GM21528 (cell line): ENCODE measurements around the gene GPR50.

ENCODE experiments used
- ATAC-seq: cut with Tn5 transposase; IDR thresholded peaks from one replicate; pipeline ENCODE4 v1.9.1; 2021; ENCODE audit warnings: mild to moderate bottlenecking, moderate library complexity; ENCODE audit not compliant: unreplicated experiment, low FRiP score

The GPR50 gene

DNA sequence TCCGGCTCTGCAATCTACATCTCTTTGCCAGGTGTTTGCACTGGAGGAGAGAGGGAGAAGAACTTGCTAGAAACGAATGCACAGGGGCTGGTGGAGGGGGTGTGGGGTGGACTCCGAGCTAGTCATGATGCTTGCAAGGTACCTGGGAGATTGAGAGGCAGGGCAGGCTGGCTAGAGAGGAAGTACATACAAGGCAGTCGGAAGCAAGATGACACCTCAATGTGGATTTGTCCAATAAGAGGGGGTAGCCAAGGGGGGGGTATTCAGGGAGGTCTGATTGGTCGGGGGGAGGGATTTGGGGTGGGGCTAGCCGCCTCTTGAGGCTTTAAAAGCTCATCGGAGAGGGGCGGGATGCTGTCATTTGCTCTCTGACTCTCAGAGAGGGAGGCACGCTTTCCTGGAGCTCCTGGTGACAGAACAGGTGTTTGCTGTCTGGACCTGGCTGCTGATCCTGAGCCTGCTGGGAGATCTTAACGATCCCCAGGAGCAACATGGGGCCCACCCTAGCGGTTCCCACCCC, at the start of gene GPR50:
Gene GPR50, plus strand, starts transcription at position 354 of the 520 bp plus-strand sequence. Its CDS starts 138 bp downstream, at position 492.
- ATAC-seq: no peak

DNA sequence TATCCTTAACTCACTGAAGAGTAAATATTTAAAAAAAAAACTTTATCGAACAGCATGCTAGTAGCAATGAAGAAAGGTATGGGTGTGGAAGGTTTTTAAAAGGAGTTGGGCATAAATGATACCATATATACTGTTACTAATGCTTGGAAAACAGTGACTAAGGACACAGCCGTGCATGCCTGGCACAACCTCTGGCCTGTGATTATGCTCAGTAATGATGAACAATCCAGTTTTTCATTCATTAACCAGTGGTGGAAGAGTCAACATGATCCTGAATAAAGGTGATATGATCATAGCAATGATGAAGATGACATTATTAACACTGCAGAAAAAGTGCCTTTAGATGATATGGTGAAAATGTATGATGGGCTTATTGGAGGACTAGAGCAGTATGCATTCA, 43.9 kb upstream of the GPR50 start:
- no peak for ATAC-seq

DNA sequence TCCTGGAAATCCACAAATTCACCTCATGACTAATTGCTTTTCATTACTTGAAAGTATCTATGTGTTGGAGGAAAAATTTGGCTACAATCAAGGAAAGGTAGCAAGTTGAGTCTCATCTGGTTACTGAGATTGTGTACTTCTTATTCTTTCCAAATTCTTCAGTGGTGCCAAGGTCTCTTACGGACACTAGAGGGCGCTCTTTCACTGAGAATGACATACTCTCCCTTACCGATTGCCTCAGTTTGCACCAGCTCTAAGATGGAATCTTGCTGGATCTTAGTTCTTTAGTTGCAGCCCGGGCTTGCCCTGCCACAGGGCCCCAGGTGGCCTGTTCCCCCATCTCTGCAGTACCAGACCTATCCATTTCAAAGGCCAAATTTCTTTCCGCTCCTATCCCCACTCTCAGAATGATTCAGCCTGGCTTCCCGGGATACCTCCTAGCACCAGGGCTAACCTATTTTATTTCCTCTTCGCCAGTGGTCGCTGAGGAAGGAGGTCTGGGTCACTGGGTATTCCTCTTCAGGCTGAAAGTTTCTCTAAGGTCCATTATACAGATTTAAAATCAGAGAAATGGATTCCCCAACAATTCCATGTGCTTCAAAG, 24.6 kb upstream of the GPR50 start:
- ATAC-seq: no peak

GRCh38 chrX:151153086-151153485, 23.3 kb upstream of the GPR50 start:
- ATAC-seq: no peak

GRCh38 chrX:151153667-151154066, 22.7 kb upstream of the GPR50 start:
- ATAC-seq: no peak

DNA sequence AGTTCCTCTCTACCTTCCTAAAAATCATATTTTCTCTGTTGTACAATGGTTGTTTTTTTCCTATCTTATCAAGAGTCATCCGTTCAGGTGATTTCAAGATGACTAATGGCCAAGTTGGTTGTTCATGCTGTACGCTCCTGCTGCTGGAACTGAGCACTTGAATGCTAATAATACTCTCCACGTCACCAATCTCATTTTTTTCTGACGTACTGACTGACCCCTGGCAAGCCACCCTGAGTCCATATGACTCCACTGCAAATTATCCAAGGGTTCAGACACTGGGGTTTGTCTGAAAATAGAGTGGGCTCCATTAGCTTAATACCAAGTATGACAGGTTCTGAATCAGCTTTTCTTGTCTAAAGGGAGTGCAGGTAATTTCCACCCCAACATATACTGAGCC, 21.1 kb upstream of the GPR50 start:
- no peak for ATAC-seq

DNA sequence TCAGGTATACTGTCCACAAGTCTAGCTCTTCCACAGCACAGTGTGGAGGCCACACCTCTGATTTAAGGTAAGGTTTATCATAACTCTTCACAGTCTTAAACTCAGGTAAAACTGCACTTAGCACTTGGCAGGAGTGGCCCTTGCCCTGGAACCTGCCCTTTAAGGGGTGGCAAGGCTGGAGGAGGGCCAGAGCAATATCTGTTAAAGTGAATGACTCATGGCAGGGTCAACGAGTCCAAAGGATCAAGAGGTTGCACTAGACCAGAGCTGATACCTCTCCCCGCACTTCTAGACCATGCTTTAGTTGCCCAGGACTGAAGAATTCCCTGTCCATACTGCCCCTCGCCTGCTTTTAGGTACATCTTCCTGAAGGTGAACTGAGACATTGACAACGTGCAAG, 14.7 kb upstream of the GPR50 start:
- ATAC-seq: no peak

DNA sequence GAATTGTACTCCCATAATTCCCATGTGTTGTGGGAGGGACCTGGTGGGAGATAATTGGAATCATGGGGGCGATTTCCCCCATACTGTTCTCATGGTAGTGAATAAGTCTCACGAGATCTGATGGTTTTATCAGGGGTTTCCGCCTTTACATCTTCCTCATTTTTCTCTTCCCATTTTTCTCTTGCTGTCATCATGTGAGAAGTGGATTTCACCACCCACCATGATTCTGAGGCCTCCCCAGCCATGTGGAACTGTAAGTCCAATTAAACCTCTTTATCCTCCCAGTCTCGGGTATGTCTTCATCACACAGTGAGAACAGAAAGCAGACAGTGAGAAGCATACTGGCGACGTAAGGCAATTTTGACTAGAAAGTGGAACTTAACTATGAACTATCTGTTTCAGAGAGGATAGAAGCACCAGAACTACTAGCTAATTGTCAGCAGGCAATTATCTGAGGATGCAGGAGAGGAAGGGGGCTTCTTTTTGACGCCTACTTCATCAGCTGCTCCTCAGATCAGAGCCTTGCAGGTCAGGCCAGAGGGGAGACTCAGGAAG, 8.5 kb upstream of the GPR50 start:
- no peak for ATAC-seq

- no peak for ATAC-seq
Measured at GRCh38 chrX:151169783-151170182, 6.6 kb upstream of the GPR50 start.

- ATAC-seq: no peak
Measured at GRCh38 chrX:151174581-151175282, 1.7 kb upstream of the GPR50 start.

GRCh38 chrX:151175283-151176062, 911 bp upstream of the GPR50 start:
- ATAC-seq: no peak

DNA sequence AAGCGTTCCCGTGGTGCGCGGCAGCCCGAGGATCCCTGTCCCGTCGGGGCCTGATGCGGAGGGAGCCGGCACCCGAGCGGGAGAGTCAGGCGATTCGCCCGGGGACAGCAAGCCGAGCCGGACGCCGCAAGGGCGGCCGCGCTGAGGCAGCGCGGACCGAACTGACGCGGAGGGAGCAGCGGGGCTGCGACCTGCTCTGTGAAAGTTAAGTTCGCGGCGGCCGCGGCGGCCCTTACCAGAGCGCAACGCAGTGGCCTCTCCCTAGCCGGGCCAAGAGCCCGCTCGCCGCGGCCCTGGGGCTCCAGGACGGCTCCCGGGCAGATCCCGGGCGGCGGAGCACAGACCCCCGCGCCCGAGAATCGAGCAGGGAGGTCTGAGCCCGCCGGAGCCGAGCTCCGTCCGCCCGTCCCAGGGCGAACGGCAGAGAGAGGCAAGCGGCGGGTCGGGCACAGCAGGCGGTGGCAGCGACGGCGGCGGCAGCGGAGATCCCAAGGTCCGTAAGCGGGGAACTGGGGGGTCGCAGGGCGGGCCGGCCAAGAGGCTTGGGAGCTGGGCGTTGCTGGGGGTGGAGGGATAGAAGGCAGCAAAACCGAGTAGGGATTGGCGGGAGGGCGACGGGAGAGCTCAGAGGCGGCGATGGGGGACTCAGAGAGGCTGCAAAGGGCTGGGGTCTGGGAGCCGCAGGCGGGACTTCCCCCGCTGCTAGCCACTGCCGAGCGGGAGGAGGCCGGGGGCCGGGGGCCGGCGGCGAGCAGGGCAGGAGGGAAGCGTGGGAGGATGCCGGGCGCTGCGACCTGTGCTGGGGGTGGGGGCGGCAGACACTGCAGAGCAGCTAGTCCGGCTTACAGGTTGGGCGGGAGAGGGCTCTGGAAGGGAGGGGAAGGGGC, 1.0 kb downstream of the GPR50 start:
- ATAC-seq: no peak

DNA sequence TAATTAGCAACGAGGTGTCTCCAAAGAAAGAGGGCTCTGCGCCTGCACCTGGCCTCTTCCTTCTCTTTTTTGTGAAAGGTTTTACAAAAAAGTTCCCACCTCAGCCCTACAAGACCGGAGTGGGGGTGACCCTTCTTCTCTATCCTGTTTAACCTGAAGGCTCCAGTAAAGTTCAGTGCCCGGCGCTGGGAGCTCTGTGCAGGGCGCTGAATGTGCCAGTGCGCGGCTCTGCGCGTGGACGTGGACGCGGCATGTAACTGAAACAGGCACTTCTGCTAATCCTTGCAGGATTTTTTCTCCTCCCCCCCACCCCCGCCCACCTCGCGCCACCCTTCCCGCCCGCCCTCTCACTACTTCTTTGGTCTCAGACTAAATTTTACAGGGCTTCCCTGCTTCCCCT, 2.4 kb downstream of the GPR50 start:
- ATAC-seq: no peak

DNA sequence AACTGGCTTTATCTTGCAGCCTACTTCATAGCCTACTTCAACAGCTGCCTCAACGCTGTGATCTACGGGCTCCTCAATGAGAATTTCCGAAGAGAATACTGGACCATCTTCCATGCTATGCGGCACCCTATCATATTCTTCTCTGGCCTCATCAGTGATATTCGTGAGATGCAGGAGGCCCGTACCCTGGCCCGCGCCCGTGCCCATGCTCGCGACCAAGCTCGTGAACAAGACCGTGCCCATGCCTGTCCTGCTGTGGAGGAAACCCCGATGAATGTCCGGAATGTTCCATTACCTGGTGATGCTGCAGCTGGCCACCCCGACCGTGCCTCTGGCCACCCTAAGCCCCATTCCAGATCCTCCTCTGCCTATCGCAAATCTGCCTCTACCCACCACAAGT, 4.0 kb downstream of the GPR50 start:
- no peak for ATAC-seq

DNA sequence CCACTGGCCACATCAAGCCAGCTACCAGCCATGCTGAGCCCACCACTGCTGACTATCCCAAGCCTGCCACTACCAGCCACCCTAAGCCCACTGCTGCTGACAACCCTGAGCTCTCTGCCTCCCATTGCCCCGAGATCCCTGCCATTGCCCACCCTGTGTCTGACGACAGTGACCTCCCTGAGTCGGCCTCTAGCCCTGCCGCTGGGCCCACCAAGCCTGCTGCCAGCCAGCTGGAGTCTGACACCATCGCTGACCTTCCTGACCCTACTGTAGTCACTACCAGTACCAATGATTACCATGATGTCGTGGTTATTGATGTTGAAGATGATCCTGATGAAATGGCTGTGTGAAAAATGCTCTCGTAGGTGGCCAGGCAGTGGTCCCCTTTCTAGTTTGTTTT, 4.7 kb downstream of the GPR50 start:
- ATAC-seq: no peak

- ATAC-seq: no peak
Measured at GRCh38 chrX:151183233-151183753, 6.9 kb downstream of the GPR50 start.

DNA sequence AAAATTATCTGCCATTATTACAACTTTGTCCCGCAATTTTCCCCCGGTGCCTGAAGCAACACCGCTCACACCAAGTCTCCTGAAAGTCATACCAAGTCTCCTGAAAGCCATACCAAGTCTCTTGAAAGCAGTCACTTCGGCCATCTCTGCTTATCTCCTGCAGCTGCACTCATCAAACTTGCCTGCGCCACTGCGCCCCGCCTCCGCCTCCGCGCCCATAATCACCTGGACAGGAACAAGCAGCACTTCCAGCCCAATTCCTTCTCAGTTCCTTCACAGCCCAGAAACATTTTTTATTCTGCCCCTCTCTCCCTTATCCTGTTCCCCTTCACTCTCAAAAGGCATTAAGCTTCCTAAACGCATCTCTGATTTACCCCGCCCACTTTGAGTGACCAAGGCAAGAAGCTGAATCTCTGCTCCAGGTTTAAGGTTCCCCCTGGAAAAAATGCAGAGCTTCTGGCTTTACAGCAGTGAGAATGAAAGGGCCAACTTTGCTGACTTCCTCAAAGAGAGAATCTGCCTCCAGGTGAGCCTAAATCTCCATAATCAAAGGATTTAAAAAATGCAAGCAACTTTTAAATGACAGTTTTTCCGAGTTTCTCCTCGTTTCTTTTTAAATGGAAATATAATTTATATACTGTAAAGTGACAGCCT, 7.7 kb downstream of the GPR50 start:
- ATAC-seq: no peak

DNA sequence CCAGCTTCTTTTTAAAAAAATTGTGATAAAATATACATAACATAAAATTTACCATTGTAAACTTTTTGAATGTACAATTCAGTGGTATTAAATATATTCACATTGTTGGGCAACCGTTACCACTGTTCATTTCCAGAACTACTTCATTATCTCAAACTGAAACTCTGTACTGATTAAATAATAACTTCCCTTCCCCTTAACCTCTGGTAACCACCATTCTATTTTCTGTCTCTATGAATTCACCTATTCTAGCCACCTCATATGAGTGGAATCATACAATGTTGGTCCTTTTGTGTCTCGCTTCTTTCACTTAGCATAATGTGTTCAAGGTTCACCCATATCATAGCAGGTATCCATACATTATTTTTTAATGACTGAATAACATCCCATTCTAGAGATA, 8.3 kb downstream of the GPR50 start:
- peak; percentile 66 for ATAC-seq

GRCh38 chrX:151206871-151207270, 30.5 kb downstream of the GPR50 start:
- ATAC-seq: no peak
